ENCODE measurements around the gene MED29. TPM values are rescaled to one million over a fixed set of nuclear protein-coding genes. Genes with fewer than 3 reads are reported as not detected.
A peak's percentile ranks its signal among the peaks of the same experiment; 100 is the strongest.

MED29 gene
- total and polyA plus RNA-seq, 2 donors (not counting 1 experiment from before 2014, with no cell fraction given): 33.0 to 47.5 TPM

- no peak for ATAC-seq (ENCODE audit: low read depth)
- 98% methylated on average over 11 of the region's 15 CpGs for WGBS (ENCODE audit: insufficient coverage)
Measured at GRCh38 chr19:39420769-39421168, 29.6 kb downstream of the MED29 start.

More at GRCh38 chr19:39420769-39421168, 29.6 kb downstream of the MED29 start:
- POLR2A ChIA-PET: interaction anchor here (0.6 to 3.5 kb wide), 3 partner anchors 9 to 687 kb away, joined by 3 to 9 read pairs (median 5); partner anchors contain the start of gene RPS16
- Histone ChIP-seq H3K79me2 (ENCODE audit: control insufficient read depth, insufficient read depth, low read length) (no peaks in the 10 kb centered on the region), H3K27ac (ENCODE audit: low read length in 2 of 2) (no peak overlapping the region), H3K27me3 (replicated peaks in 1 of 4; ENCODE audit: control extremely low read depth in 1 of 4, control insufficient read depth in 3 of 4, insufficient read depth in 4 of 4, low read length in 3 of 4) (no peaks in the 10 kb centered on the region), H2AFZ (ENCODE audit: insufficient read depth, low read depth, low read length, poor library complexity, severe bottlenecking) (no peak overlapping the region), H3K36me3 (replicated peaks in 1 of 2; ENCODE audit: control extremely low read depth in 1 of 2, control insufficient read depth in 1 of 2, extremely low read depth in 1 of 2, insufficient read depth in 2 of 2, low read length in 1 of 2) (peaks cover 3 to 45% of the 10 kb centered on the region in 2 experiments), H3K4me1 (ENCODE audit: control insufficient read depth in 2 of 2, insufficient read depth in 2 of 2, low read length in 2 of 2) (no peaks in the 10 kb centered on the region), H3K4me3 (ENCODE audit: control extremely low read depth in 1 of 5, extremely low read depth in 1 of 5, insufficient read depth in 1 of 5, low read depth in 2 of 5, low read length in 4 of 5) (no peak overlapping the region), H3K4me2 (replicated peaks; ENCODE audit: low read depth, low read length, poor library complexity, severe bottlenecking) (no peak overlapping the region), H3K9ac (ENCODE audit: low read length) (no peak overlapping the region), H3K9me3 (ENCODE audit: control extremely low read depth in 1 of 3, control insufficient read depth in 2 of 3, insufficient read depth in 1 of 3, low read length in 2 of 3) (no peaks in the 10 kb centered on the region), H4K20me1 (ENCODE audit: control insufficient read depth, insufficient read depth, low read length, poor library complexity, severe bottlenecking) (no peaks in the 10 kb centered on the region)
- intact Hi-C loops (cut with micrococcal nuclease): no loop called here
- no peak overlapping the region for H3K4me3 Mint-ChIP-seq
- peaks cover 7% of the 10 kb centered on the region for H3K4me1 Mint-ChIP-seq
- DNase-seq: peak; percentile 12
- TF ChIP-seq EZH2 (IDR thresholded peaks at IDR 0.05; ENCODE audit: borderline replicate concordance, insufficient read depth, low read depth, low read length, poor library complexity, severe bottlenecking) (no peak), CTCF (IDR thresholded peaks at IDR 0.05) (no peak)
- H3K27ac Mint-ChIP-seq: no peak overlapping the region
- H3K9me3 Mint-ChIP-seq (ENCODE audit: insufficient read depth): no peaks in the 10 kb centered on the region
- no peaks in the 10 kb centered on the region for H3K27me3 Mint-ChIP-seq
- CTCF ChIA-PET: interaction anchor here (2.6 kb wide), 1 partner anchor 7 kb away, joined by 14 read pairs; no protein-coding TSS in a partner anchor

Measured in B cell (primary cell).